ENCODE results near the gene WDFY2.
"Not testable (repeated sequence)": the region's sequence is repeated elsewhere in the genome, so short reads cannot be mapped to it uniquely, and the experiment has no call there.

DNA sequence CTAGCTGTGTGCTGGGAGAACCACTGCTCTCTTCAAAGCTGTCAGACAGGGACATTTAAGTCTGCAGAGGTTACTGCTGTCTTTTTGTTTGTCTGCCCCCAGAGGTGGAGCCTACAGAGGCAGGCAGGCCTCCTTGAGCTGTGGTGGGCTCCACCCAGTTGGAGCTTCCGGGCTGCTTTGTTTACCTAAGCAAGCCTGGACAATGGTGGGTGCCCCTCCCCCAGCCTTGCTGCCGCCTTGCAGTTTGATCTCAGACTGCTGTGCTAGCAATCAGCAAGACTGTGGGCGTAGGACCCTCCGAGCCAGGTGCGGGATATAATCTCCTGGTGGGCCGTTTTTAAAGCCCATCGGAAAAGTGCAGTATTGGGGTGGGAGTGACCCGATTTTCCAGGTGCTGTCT is 111.4 kb downstream of the WDFY2 start:
- TF ChIP-seq, protein P1, sequence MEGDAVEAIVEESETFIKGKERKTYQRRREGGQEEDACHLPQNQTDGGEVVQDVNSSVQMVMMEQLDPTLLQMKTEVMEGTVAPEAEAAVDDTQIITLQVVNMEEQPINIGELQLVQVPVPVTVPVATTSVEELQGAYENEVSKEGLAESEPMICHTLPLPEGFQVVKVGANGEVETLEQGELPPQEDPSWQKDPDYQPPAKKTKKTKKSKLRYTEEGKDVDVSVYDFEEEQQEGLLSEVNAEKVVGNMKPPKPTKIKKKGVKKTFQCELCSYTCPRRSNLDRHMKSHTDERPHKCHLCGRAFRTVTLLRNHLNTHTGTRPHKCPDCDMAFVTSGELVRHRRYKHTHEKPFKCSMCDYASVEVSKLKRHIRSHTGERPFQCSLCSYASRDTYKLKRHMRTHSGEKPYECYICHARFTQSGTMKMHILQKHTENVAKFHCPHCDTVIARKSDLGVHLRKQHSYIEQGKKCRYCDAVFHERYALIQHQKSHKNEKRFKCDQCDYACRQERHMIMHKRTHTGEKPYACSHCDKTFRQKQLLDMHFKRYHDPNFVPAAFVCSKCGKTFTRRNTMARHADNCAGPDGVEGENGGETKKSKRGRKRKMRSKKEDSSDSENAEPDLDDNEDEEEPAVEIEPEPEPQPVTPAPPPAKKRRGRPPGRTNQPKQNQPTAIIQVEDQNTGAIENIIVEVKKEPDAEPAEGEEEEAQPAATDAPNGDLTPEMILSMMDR (IDR thresholded peaks at IDR 0.05) = not testable (repeated sequence)
- TF ChIP-seq, protein P2, sequence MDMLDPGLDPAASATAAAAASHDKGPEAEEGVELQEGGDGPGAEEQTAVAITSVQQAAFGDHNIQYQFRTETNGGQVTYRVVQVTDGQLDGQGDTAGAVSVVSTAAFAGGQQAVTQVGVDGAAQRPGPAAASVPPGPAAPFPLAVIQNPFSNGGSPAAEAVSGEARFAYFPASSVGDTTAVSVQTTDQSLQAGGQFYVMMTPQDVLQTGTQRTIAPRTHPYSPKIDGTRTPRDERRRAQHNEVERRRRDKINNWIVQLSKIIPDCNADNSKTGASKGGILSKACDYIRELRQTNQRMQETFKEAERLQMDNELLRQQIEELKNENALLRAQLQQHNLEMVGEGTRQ (CRISPR knock-in tag; IDR thresholded peaks at IDR 0.05) = not testable (repeated sequence)
- TF ChIP-seq GRHL2 (CRISPR knock-in tag; IDR thresholded peaks at IDR 0.05; ENCODE audit: insufficient replicate concordance, severe bottlenecking) = not testable (repeated sequence)

All from WTC11 (cell line).